BLaER1 treated with 17β-estradiol and CSF1 and Interleukin-3, amounts not matched to agents 10 nM and 100 nM (cell line): ENCODE data around the gene RHOA.

Experiments used
- H3K27ac ChIP-seq, 11 experiments: shearing (Covaris generic); formaldehyde crosslinking; 2 replicates each; pipeline ENCODE4 v1.8.1; 2022
- H3K27me3 ChIP-seq, 11 experiments: shearing (Covaris generic); formaldehyde crosslinking; 2 replicates each; pipeline ENCODE4 v1.8.1; 2022
- H3K36me3 ChIP-seq, 11 experiments: shearing (Covaris generic); formaldehyde crosslinking; 2 replicates each; pipeline ENCODE4 v1.8.1; 2022
- H3K4me1 ChIP-seq, 10 experiments: shearing (Covaris generic); formaldehyde crosslinking; 2 replicates each; pipeline ENCODE4 v1.8.1; 2022
- H3K4me2 ChIP-seq, 11 experiments: shearing (Covaris generic); formaldehyde crosslinking; 2 replicates each; pipeline ENCODE4 v1.8.1; 2022
- H3K4me3 ChIP-seq, 10 experiments: shearing (Covaris generic); formaldehyde crosslinking; 2 replicates each; pipeline ENCODE4 v1.8.1; 2022
- H3K9ac ChIP-seq, 11 experiments: shearing (Covaris generic); formaldehyde crosslinking; 2 replicates each; pipeline ENCODE4 v1.8.1; 2022
- H3K9me3 ChIP-seq, 11 experiments: shearing (Covaris generic); formaldehyde crosslinking; replicated peaks in 1 of 11; 2 replicates each; pipeline ENCODE4 v1.8.1; 2022
- H4K20me1 ChIP-seq, 11 experiments: shearing (Covaris generic); formaldehyde crosslinking; 2 replicates each; pipeline ENCODE4 v1.8.1; 2022
- Cebpa-rat ChIP-seq, 11 experiments: shearing (Covaris generic); IDR thresholded peaks; 2 replicates each; pipeline ENCODE4 v1.8.1; 2022

RHOA gene

GRCh38 chr3:49434731-49435130 lies 23.0 kb upstream of the RHOA start:
- H3K4me1 ChIP-seq = peaks cover 6 to 39% (median 9%) of the 10 kb centered on the region in 10 experiments; a peak in 18 of 20 replicates
- H3K27ac ChIP-seq = peak overlapping the region in 3 of 11 experiments; percentile 49 to 55 (median 53); a peak in 5 of 22 replicates
- no peaks in the 10 kb centered on the region for H4K20me1 ChIP-seq
- no peaks in the 10 kb centered on the region for H3K27me3 ChIP-seq
- no peak for TF ChIP-seq Cebpa-rat (IDR thresholded peaks at IDR 0.05)
- H3K9ac ChIP-seq = peak overlapping the region in 1 of 11 experiments; percentile 18; a peak in 1 of 22 replicates
- H3K4me2 ChIP-seq = peak overlapping the region in 3 of 11 experiments; percentile 18 to 50 (median 34); a peak in 5 of 22 replicates
- no peaks in the 10 kb centered on the region for H3K9me3 ChIP-seq
- H3K36me3 ChIP-seq = no peaks in the 10 kb centered on the region
- H3K4me3 ChIP-seq = no peak overlapping the region

DNA sequence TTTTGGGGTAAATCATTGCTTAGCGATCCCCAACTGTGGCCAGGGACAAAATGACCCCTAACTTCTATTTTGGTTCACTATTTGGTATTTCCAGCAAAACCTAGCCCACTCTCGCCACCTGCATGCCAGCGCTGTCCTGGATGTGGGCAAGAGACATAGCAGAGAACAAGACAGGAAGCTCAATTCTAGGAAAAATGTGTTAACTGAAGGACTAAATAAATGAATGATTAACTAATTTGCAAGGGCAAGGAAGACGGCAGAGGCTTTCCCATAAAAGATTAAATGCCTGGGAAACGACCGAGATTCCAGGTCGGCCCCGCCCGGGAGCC lies 16.9 kb upstream of the RHOA start:
- Histone ChIP-seq H4K20me1 (no peaks in the 10 kb centered on the region), H3K9me3 (no peaks in the 10 kb centered on the region), H3K9ac (peak overlapping the region; percentile 80 to 89 (median 84)), H3K27me3 (no peaks in the 10 kb centered on the region), H3K4me1 (peaks cover 36 to 47% (median 41%) of the 10 kb centered on the region in 10 experiments), H3K4me2 (peak overlapping the region; percentile 73 to 93 (median 80)), H3K36me3 (peaks cover 0 to 24% (median 0%) of the 10 kb centered on the region in 11 experiments; a peak in 6 of 22 replicates), H3K4me3 (peak overlapping the region; percentile 55 to 75 (median 65)), H3K27ac (peak overlapping the region; percentile 86 to 93 (median 88))
- no peak for TF ChIP-seq Cebpa-rat (IDR thresholded peaks at IDR 0.05)

GRCh38 chr3:49427586-49427985 lies 15.8 kb upstream of the RHOA start:
- H3K9ac ChIP-seq = no peak overlapping the region
- peak overlapping the region in 1 of 11 experiments; percentile 23; a peak in 1 of 22 replicates for H3K27ac ChIP-seq
- H3K9me3 ChIP-seq = no peaks in the 10 kb centered on the region
- peak overlapping the region in 9 of 11 experiments; percentile 73 to 93 (median 79); a peak in 11 of 22 replicates for H3K4me2 ChIP-seq
- H3K4me3 ChIP-seq = no peak overlapping the region
- H4K20me1 ChIP-seq = no peaks in the 10 kb centered on the region
- H3K4me1 ChIP-seq = peaks cover 45 to 59% (median 52%) of the 10 kb centered on the region in 10 experiments
- H3K36me3 ChIP-seq = peaks cover 0 to 32% (median 0%) of the 10 kb centered on the region in 11 experiments; a peak in 6 of 22 replicates
- no peaks in the 10 kb centered on the region for H3K27me3 ChIP-seq
- TF ChIP-seq Cebpa-rat (IDR thresholded peaks at IDR 0.05) = no peak

GRCh38 chr3:49424816-49425215 lies 13.0 kb upstream of the RHOA start:
- no peak for TF ChIP-seq Cebpa-rat (IDR thresholded peaks at IDR 0.05)

DNA sequence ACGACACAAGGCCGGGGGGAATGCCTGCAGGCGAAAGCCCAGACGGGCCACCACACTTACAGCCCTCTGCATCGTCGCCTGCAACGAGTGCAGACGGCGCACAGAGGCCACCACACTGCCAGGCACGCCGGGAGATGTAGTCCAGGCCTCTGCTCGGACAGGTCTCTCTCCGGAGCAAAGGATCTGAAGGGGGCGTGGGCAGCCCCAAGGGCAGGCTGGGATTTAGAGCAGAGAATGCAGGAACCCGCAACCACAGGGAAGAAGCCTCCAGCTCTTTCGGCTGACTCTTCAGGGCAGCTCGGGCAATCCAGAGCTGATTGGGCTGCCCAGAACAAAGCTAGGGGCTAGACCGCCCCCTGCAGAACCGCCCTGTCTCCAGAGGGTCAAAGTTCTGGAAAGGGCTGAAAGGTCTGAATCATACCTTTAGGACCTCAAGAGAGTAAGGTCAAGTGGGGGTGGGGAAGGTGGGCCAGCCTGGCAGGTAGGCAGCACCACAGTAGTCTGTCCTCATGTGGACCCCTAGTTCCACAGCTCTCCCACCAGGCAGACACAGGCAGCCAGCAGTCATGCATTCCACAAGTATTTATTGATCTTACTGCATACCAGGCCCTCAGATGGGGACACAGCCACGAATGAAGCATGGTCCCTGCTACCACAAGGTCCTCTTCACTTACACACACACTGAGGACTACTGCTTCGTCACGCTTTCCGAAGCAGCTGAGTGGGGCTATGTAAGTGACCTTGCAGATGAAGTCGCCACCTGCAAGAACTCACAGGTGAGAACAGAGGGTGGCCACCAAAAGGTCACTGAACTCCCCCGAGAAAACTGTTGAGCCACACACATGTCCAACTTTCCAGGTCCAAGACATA lies 10.8 kb upstream of the RHOA start, which contains the start of gene AMT:
Gene AMT, minus strand, starts transcription at position 95 of the 870 bp plus-strand sequence. Its CDS starts 23 bp downstream, at position 72.
- H3K36me3 ChIP-seq = peaks cover 0 to 51% (median 14%) of the 10 kb centered on the region in 11 experiments; a peak in 13 of 22 replicates
- peak within 1 kb of the TSS; percentile 43 to 98 (median 79) for H3K4me2 ChIP-seq
- H4K20me1 ChIP-seq = peaks cover 0 to 4% (median 0%) of the 10 kb centered on the region in 11 experiments; a peak in 1 of 22 replicates
- no peaks in the 10 kb centered on the region for H3K9me3 ChIP-seq
- TF ChIP-seq Cebpa-rat (IDR thresholded peaks at IDR 0.05) = no peak
- no peaks in the 10 kb centered on the region for H3K27me3 ChIP-seq
- peak within 1 kb of the TSS in 6 of 11 experiments; percentile 1 to 40 (median 24); a peak in 8 of 22 replicates for H3K9ac ChIP-seq
- peak within 1 kb of the TSS in 4 of 10 experiments; percentile 2 to 38 (median 15); a peak in 4 of 20 replicates for H3K4me3 ChIP-seq
- H3K27ac ChIP-seq = peak within 1 kb of the TSS in 9 of 11 experiments; percentile 12 to 61 (median 30); a peak in 14 of 22 replicates
- H3K4me1 ChIP-seq = peaks cover 67 to 82% (median 74%) of the 10 kb centered on the region in 10 experiments

More at GRCh38 chr3:49424816-49425215, 13.0 kb upstream of the RHOA start:
- Histone ChIP-seq H3K4me3 (no peak overlapping the region), H3K27ac (peak overlapping the region in 8 of 11 experiments; percentile 1 to 66 (median 49); a peak in 9 of 22 replicates), H3K4me1 (peaks cover 63 to 76% (median 68%) of the 10 kb centered on the region in 10 experiments), H4K20me1 (no peaks in the 10 kb centered on the region; a peak in 1 of 22 replicates), H3K36me3 (peaks cover 0 to 41% (median 11%) of the 10 kb centered on the region in 11 experiments; a peak in 13 of 22 replicates), H3K9me3 (no peaks in the 10 kb centered on the region), H3K9ac (peak overlapping the region in 4 of 11 experiments; percentile 9 to 41 (median 34); a peak in 6 of 22 replicates), H3K27me3 (no peaks in the 10 kb centered on the region), H3K4me2 (peak overlapping the region; percentile 43 to 98 (median 79); a peak in 21 of 22 replicates)

DNA sequence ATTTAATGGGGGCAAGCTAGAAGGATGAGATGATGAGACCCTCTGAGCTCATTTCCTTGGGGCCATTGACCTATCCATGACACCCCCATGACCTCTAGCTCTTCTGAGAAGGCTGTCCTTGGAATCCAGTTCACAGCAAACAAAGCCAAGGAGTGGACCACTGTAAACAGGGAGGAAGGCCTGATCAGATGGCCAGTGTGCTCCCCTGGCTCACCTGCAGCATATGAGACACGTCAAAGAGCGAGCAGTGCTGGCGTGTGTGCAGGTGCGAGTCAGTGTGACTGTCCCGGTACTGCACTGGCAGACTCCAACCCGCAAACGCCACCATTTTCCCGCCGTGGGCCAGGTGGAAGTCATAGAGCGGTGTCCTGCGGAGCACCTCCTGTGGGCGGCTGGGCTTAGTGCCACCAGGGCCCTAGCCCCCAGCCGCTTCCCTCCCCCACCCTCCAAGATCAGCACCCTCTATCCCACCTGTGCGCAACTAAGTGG lies 10.2 kb upstream of the RHOA start:
- no peaks in the 10 kb centered on the region for H3K27me3 ChIP-seq
- no peaks in the 10 kb centered on the region for H3K9me3 ChIP-seq
- TF ChIP-seq Cebpa-rat (IDR thresholded peaks at IDR 0.05) = no peak
- H3K36me3 ChIP-seq = peaks cover 0 to 55% (median 14%) of the 10 kb centered on the region in 11 experiments; a peak in 13 of 22 replicates
- peak overlapping the region in 2 of 11 experiments; percentile 28 to 30; a peak in 3 of 22 replicates for H3K9ac ChIP-seq
- H3K4me3 ChIP-seq = peak overlapping the region in 4 of 10 experiments; percentile 2 to 38 (median 15); a peak in 4 of 20 replicates
- peak overlapping the region in 8 of 11 experiments; percentile 25 to 61 (median 34); a peak in 9 of 22 replicates for H3K27ac ChIP-seq
- H3K4me1 ChIP-seq = peaks cover 74 to 88% (median 81%) of the 10 kb centered on the region in 10 experiments
- peak overlapping the region; percentile 43 to 98 (median 79) for H3K4me2 ChIP-seq
- H4K20me1 ChIP-seq = peaks cover 0 to 4% (median 0%) of the 10 kb centered on the region in 11 experiments; a peak in 3 of 22 replicates

- peak overlapping the region in 2 of 10 experiments; percentile 3 to 22; a peak in 4 of 20 replicates for H3K4me3 ChIP-seq
- H3K9me3 ChIP-seq = no peaks in the 10 kb centered on the region
- peak overlapping the region; percentile 47 to 100 (median 99); a peak in 20 of 22 replicates for H3K27ac ChIP-seq
- no peak for TF ChIP-seq Cebpa-rat (IDR thresholded peaks at IDR 0.05)
- H3K9ac ChIP-seq = peak overlapping the region in 8 of 11 experiments; percentile 13 to 100 (median 66); a peak in 12 of 22 replicates
- peak overlapping the region; percentile 91 to 100 (median 98) for H3K4me2 ChIP-seq
- peaks cover 88 to 99% (median 97%) of the 10 kb centered on the region in 10 experiments for H3K4me1 ChIP-seq
- peaks cover 6 to 61% (median 20%) of the 10 kb centered on the region in 11 experiments; a peak in 18 of 22 replicates for H3K36me3 ChIP-seq
- H4K20me1 ChIP-seq = peaks cover 0 to 15% (median 0%) of the 10 kb centered on the region in 11 experiments; a peak in 3 of 22 replicates
- H3K27me3 ChIP-seq = no peaks in the 10 kb centered on the region
Measured at GRCh38 chr3:49417516-49418120, 5.8 kb upstream of the RHOA start.

DNA sequence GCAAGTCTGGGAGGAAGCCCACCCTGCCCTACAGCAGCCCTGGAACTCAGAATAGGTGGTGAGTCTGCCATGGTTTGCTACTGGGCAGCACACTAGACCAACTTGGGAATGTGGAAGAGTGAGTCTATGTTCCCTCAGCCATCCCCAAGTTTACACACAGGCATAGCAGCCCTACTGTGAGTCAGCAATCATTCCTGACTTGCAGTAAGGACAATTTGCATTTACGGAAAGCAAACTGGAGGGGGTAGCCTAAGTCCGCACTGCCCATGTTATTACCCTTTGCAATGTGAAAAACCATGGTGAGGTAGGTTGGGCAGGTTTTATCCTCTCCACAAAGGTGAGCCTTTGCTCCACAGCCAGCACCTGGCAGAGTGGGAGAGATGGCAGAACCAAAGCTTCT lies 5.1 kb upstream of the RHOA start:
- Histone ChIP-seq H3K27me3 (no peaks in the 10 kb centered on the region), H4K20me1 (peaks cover 0 to 15% (median 0%) of the 10 kb centered on the region in 11 experiments; a peak in 3 of 22 replicates), H3K36me3 (peaks cover 6 to 57% (median 20%) of the 10 kb centered on the region in 11 experiments; a peak in 18 of 22 replicates), H3K9ac (peak overlapping the region; percentile 13 to 100 (median 57); a peak in 18 of 22 replicates), H3K4me1 (peaks cover 84 to 92% (median 90%) of the 10 kb centered on the region in 10 experiments), H3K4me2 (peak overlapping the region; percentile 91 to 100 (median 98)), H3K9me3 (no peaks in the 10 kb centered on the region), H3K4me3 (peak overlapping the region in 8 of 10 experiments; percentile 7 to 47 (median 26); a peak in 10 of 20 replicates), H3K27ac (peak overlapping the region; percentile 47 to 100 (median 99))
- no peak for TF ChIP-seq Cebpa-rat (IDR thresholded peaks at IDR 0.05)
